Rectal smooth muscle tissue (tissue), 1 donor: Measurements from ENCODE around the gene KIT.

ENCODE experiments used
- H3K27ac ChIP-seq: one replicate; pipeline ENCODE4 v1.7.0; 2013; ENCODE audit warnings: low read depth, low read length, inconsistent platforms
- H3K27me3 ChIP-seq: one replicate; pipeline ENCODE4 v1.7.0; 2013; ENCODE audit warnings: low read length; ENCODE audit not compliant: control insufficient read depth, insufficient read depth
- H3K36me3 ChIP-seq: one replicate; pipeline ENCODE4 v1.7.0; 2013; ENCODE audit warnings: low read length; ENCODE audit not compliant: control insufficient read depth, insufficient read depth
- H3K4me1 ChIP-seq: one replicate; pipeline ENCODE4 v1.7.0; 2013; ENCODE audit warnings: low read length; ENCODE audit not compliant: control insufficient read depth, insufficient read depth
- H3K4me3 ChIP-seq: one replicate; pipeline ENCODE4 v1.7.0; 2013; ENCODE audit warnings: low read length
- H3K9ac ChIP-seq: one replicate; pipeline ENCODE4 v1.7.0; 2013; ENCODE audit warnings: low read length

The KIT gene

DNA sequence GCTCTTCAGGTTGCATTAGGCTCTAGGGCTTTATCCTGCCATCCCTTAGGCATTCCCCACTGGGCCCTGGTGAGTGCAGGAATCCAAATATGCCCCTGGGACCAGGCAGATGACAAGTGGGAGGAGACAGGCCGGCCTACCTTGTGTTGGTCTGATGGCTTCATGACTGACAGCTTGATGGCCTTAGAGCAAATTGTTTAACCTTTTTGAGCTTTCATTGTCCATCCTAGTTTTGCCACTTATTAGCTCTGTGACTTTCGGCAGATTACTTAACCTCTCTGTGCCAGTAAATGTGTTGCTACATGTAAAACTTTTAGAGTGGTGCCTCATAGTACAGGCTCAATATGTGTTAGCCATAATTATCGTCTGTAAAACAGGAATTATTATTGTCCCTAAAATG is 4.4 kb downstream of the KIT start:
- Histone ChIP-seq H3K27me3 (peaks cover 17% of the 10 kb centered on the region), H3K9ac (no peak overlapping the region), H3K4me1 (peaks cover 2% of the 10 kb centered on the region), H3K4me3 (no peak overlapping the region), H3K27ac (no peak overlapping the region), H3K36me3 (no peaks in the 10 kb centered on the region)

DNA sequence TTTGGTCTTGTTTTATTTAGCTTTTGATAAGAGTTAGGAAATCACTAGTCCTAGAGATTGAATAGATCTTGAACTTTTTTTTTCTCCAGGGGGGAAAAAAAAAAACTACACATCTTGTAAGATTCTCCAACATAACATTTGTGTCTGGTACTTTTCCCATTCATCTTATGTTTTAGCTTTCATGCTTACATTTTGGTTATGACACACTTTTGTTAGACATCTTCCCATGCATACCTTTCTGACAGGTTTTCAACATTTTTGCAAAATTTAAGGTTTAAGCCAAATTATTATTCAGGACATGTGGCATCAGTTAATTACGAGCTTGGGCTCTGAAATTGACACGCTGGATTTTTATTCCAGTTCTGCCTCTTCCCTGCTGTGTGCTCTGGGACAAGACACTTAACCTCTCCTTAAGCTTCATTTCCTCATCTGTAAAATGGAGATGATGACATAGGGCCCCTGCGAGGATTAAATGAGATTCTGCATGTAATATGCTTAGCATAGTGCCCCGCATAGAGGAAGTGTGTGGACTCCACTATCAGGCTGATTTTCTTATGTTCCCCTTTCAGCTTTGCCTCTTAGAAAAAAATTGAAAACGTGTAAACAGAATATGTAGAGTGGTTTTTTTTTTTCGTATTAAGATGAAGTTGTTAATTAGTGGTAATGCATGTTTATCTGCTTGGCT is 5.3 kb downstream of the KIT start:
- H3K27me3 ChIP-seq, result peaks cover 14% of the 10 kb centered on the region
- H3K4me1 ChIP-seq, result peaks cover 2% of the 10 kb centered on the region
- H3K36me3 ChIP-seq, result no peaks in the 10 kb centered on the region
- H3K9ac ChIP-seq, result no peak overlapping the region
- H3K4me3 ChIP-seq, result no peak overlapping the region
- H3K27ac ChIP-seq, result no peak overlapping the region

DNA sequence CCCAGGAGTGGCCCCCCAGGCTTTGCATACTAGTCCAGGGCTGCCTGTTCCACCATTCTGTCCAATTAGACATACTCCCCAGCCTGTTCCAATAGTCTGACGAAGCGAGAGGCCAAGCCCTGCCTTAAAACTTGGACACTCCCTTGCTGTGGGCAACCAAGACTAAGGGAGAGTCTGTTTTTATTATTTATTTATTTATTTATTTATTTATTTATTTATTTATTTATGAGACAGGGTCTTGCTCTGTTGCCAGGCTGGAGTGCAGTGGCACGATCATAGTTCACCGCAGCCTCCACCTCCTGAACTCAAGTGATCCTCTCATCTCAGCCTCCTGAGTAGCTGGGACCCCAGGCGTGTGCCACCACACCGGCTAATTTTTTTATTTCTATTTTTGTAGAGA is 6.6 kb downstream of the KIT start:
- Histone ChIP-seq H3K27ac (no peak overlapping the region), H3K9ac (no peak overlapping the region), H3K27me3 (peaks cover 8% of the 10 kb centered on the region), H3K4me3 (no peak overlapping the region), H3K4me1 (peaks cover under 1% of the 10 kb centered on the region), H3K36me3 (no peaks in the 10 kb centered on the region)

DNA sequence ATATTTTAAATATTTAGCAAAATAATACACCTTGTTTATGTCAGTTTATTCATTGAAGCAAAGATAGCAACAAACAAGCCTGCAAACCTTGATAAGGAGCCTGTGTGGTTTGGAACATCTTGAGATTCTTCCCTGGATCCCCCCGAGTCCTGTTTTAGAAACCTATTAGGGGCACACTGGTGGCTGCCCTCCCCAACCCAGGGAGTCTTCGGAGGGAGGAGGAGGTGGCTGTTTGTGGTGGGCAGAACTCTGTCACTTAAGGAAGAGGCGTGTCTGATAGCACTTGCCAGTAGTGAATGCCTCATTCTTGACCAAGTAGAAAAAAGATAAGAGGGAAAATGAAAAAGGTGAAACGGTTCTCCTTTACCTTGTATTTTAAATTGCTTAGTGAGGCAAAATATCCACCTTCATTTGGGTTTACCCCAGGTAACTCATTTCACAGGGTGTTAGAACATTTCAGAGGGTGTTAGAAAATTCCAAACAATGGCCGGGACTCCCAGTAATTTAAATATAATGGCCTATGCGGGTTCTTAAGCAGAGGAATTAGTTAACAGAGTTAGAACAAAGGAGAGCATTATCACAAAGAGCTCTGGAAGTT is 10.4 kb downstream of the KIT start:
- no peak overlapping the region for H3K4me3 ChIP-seq
- H3K27me3 ChIP-seq, result no peaks in the 10 kb centered on the region
- H3K4me1 ChIP-seq, result no peaks in the 10 kb centered on the region
- no peaks in the 10 kb centered on the region for H3K36me3 ChIP-seq
- H3K27ac ChIP-seq, result no peak overlapping the region
- H3K9ac ChIP-seq, result no peak overlapping the region

DNA sequence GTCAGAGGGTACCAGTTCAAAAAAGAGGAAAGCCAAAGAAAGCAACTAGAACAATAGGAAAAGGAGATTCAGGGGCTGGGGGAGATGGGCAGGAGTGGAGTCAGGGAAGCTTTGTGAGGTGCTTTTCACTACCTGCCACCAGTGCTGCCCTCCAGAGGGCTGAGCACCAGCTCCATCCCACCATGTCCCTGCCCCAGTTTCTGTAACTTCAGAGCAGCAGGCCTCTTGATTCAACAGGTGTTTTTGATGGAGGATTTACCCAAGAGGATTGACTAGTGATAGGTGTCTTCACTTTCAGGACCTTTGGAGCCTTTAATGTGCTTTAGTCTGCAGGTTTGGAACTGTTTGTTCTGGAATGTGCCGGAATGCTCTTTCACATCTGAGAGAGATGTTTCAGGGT is 12.1 kb downstream of the KIT start:
- Histone ChIP-seq H3K27ac (no peak overlapping the region), H3K9ac (no peak overlapping the region), H3K36me3 (no peaks in the 10 kb centered on the region), H3K4me3 (no peak overlapping the region), H3K27me3 (no peaks in the 10 kb centered on the region), H3K4me1 (no peaks in the 10 kb centered on the region)

DNA sequence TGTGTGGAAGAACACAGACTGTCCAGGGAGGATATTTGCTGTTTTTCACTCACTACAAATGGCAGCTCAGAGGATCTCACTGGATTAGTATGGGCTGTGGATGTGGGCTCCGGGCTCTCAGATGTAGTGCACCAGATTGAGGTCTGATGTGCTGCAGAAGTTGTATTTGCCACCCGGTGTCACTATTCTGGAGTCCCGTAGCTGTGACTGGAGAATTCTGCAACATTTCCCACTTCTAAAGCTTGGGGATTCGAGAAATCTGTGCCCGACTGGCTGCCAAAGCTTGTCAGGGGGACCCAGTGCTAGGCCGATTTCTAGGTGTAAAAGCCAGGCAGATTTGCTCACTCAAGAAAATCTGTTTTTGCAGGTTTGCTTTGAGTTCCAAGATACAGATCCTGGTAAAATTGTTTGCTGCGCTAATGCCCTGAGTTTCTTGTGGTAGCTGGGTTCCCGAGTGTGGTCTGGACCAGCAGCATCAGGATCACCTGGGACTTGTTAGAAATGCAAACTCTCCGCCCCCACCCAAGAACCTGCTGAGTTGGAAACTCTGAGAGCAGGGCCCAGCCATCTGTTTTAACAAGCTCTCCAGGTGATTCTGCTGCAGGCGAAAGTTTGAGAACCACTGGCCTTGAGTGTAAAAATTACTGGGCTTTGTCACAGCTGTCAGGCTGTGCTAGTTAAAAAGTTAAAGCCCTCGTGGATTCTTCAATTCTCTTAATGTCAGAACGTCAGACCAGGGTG is 18.1 kb downstream of the KIT start:
- no peak overlapping the region for H3K4me3 ChIP-seq
- H3K9ac ChIP-seq, result no peak overlapping the region
- H3K36me3 ChIP-seq, result no peaks in the 10 kb centered on the region
- no peak overlapping the region for H3K27ac ChIP-seq
- H3K4me1 ChIP-seq, result no peaks in the 10 kb centered on the region
- H3K27me3 ChIP-seq, result no peaks in the 10 kb centered on the region

DNA sequence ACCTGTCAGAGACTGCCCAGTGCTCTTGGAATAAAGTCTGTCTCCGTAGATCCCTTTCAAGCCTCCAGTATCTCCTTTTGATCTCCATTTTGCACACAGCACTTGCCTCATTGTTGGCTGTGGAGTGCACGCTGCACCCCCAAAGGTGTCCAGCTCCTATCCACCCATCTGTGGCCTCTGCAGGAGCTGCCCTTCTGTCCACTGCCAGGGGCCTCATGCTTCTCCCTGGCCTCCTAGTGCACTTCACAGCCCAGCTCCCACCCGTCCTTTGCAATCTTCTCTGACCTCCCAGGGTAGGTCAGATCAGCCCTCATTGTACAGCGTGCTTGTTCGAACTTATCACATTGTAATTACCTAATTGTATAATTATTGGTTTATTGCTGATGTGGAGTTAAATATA is 18.9 kb downstream of the KIT start:
- Histone ChIP-seq H3K27ac (no peak overlapping the region), H3K4me1 (no peaks in the 10 kb centered on the region), H3K27me3 (no peaks in the 10 kb centered on the region), H3K9ac (no peak overlapping the region), H3K4me3 (no peak overlapping the region), H3K36me3 (no peaks in the 10 kb centered on the region)

DNA sequence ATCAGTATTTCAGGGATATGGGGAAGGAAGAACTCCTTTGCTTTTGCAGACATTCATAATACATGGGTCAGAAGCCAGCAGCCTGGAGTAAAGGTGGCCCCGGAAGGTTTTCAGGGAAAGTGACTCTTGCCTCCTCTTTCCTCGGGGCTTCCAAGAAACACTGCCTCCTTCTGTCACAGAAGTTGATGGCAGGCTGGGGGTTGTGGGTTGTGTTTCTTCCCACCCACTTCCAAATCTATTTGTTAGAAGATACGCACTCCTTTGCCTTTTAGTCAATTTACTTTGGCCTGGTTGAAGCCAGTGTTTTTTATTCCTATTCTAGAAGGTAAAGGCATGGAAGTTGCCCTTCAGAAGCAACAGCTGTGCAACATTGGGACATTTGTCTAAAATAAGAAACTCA is 19.7 kb downstream of the KIT start:
- H3K36me3 ChIP-seq, result no peaks in the 10 kb centered on the region
- H3K9ac ChIP-seq, result no peak overlapping the region
- H3K27ac ChIP-seq, result no peak overlapping the region
- H3K27me3 ChIP-seq, result no peaks in the 10 kb centered on the region
- no peaks in the 10 kb centered on the region for H3K4me1 ChIP-seq
- no peak overlapping the region for H3K4me3 ChIP-seq

DNA sequence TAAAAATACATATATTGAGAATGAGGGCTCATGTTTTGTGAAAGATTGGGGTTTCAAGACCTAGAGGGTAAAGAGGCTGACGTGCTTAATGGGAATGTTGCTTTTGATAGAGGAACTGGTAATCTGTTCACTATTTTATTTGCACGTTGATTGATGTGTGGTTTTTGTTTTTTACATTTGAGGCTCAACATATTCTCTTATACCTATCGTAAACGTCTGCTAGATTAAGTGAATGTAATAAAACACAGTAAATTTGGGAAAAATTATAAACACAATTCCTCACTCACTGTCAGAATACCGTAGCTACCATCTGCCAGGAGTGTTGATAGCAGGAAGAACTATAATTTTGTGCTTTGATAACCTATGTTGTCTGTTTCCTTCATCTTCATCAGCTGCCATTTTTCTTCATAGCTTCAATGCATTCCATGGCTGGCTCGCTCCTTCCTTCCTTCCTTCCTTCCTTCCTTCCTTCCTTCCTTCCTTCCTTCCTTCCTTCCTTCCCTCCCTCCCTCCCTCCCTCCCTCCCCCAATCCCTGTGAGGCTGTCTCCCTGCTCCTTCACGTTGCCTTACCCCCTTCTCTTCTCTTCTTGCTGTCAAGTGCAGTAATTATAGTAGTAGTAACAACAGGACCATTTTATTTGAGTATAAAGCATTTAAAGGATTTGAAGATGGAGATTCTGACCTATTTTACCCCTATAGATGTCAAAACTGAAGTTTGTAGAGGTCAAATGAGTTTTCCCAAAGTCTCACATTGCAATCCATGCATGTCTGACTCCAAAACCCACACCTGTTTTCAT is 20.3 kb downstream of the KIT start:
- no peaks in the 10 kb centered on the region for H3K27me3 ChIP-seq
- H3K36me3 ChIP-seq, result no peaks in the 10 kb centered on the region
- no peak overlapping the region for H3K9ac ChIP-seq
- no peak overlapping the region for H3K4me3 ChIP-seq
- H3K4me1 ChIP-seq, result no peaks in the 10 kb centered on the region
- no peak overlapping the region for H3K27ac ChIP-seq

DNA sequence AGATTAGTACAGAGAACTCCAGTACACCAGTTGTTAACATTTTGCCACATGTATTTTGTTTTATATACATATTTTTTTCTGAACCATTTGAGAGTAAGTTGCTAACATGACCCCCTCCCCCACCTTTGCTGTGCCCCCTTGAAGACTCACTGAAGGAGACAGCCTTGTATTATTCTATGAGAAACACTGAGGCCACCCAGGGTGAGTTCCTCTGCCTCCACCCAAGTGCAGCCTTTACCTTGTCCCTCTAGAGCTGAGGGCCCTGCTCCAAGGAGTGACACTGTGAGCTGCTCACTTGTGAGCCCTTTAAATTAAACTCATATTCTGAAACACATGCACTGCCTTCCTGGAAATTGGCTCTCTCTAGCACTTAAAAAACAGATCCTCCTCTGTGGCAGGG is 21.1 kb downstream of the KIT start:
- Histone ChIP-seq H3K27ac (no peak overlapping the region), H3K36me3 (no peaks in the 10 kb centered on the region), H3K4me1 (no peaks in the 10 kb centered on the region), H3K9ac (no peak overlapping the region), H3K27me3 (no peaks in the 10 kb centered on the region), H3K4me3 (no peak overlapping the region)

DNA sequence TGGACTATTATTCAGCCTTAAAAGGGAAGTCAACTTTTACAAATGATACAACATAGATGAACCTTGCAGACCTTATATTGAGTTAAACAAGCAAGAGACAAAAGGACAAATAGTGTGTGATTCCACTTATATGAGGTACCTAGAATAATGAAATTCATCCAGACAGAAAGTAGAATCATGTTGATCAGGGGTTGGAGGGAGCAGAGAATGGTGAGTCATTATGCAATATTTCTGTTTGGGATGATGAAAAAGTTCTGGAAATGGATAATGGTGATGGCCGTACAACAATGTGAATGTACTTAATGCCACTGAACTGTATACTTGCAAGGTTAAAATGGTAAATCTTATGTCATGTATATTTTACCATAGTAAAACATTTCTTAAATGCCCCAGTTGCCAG is 22.1 kb downstream of the KIT start:
- Histone ChIP-seq H3K4me1 (no peaks in the 10 kb centered on the region), H3K9ac (no peak overlapping the region), H3K36me3 (no peaks in the 10 kb centered on the region), H3K4me3 (no peak overlapping the region), H3K27ac (no peak overlapping the region), H3K27me3 (no peaks in the 10 kb centered on the region)

DNA sequence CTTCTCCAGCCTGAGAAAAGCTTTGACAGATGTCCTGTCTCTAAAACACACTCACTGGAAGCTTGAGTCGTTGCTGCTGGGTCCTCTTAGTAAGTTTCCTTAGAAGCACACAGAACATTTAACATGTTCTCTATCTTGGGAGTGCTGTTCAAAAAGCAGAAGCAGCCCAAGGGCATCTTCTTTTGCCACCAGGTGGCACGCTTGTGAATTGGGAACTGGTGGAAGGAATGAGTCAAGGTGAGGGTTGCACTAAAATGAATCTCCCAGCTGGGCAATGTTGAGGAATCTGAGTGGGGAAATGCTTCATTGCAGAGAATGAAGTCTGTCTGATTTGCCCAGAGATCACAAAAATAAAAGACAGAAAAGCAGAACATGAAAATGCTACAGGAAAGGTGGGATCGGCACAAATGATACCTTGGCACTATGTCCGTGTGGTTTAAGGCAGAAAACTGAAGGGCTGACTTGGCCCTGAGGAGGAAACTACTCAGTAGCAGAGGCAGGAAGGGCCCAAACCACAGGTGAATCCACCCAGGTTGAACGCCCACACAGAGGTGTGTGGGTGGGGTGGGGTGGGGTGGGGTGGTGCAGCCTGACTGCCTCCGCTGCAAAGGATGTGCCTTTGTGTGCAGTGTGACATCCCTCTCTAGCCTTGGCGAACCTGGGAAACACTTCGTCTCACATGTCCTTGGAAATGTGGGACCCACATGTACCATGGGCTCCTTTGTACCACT is 26.0 kb downstream of the KIT start:
- H3K9ac ChIP-seq, result no peak overlapping the region
- no peaks in the 10 kb centered on the region for H3K27me3 ChIP-seq
- H3K27ac ChIP-seq, result no peak overlapping the region
- H3K36me3 ChIP-seq, result no peaks in the 10 kb centered on the region
- no peaks in the 10 kb centered on the region for H3K4me1 ChIP-seq
- H3K4me3 ChIP-seq, result no peak overlapping the region
